GM12878 (cell line): Measurements from ENCODE around the gene MAD1L1. TPM values are rescaled to one million over a fixed set of nuclear protein-coding genes. Genes with fewer than 3 reads are reported as not detected.

Experiments
- ATAC-seq: fragments of 200-7000 bp; cut with Tn5 transposase; 3 replicates; pipeline ENCODE4 v1.9.1; 2020; ENCODE audit warnings: mild to moderate bottlenecking, moderate library complexity
- BruUV-seq: library from RNA; stranded (reverse); fragments of 400-500 nt; replicated peaks from 2 replicates; lab custom pipeline; 2021; lab: Mats Ljungman, UMichigan
- CTCF ChIA-PET: fragments of 300-600 bp; sonication (Branson Sonifier 250); formaldehyde crosslinking; extraction: SDS; loops from one replicate; lab custom pipeline; 2021; ENCODE audit warnings: inconsistent platforms; lab: Yijun Ruan, JAX
- POLR2A ChIA-PET: fragments of 350-600 bp; formaldehyde crosslinking; extraction: SDS; loops from one replicate; lab custom pipeline; 2021; ENCODE audit warnings: inconsistent platforms; lab: Charles Lee
- RAD21 ChIA-PET: fragments of 300-600 bp; sonication (Branson Sonifier 250); formaldehyde crosslinking; loops from one replicate; lab custom pipeline; 2023; ENCODE audit warnings: antibody characterized with exemption; ENCODE audit not compliant: unreplicated experiment; lab: Charles Lee
- SMC1A ChIA-PET: fragments of 300-600 bp; sonication (Branson Sonifier 250); formaldehyde crosslinking; loops from one replicate; lab custom pipeline; 2023; ENCODE audit not compliant: unreplicated experiment, uncharacterized antibody; lab: Charles Lee
- DNase-seq: peaks from one replicate; pipeline ENCODE4 v3.0.0-alpha.2; 2011; ENCODE audit warnings: low read depth, low spot score
- FAIRE-seq: peaks from 3 replicates; lab custom pipeline; 2011; peaks lifted over from hg19 to GRCh38; lab: Jason Lieb, UNC
- H2AFZ ChIP-seq: 2 replicates; pipeline ENCODE4 v1.6.0; 2011; ENCODE audit warnings: low read depth, low read length, control low read depth; ENCODE audit not compliant: control insufficient read depth
- H3K27ac ChIP-seq: 2 replicates; pipeline ENCODE4 v1.5.1; 2011; ENCODE audit warnings: control low read depth; ENCODE audit not compliant: control insufficient read depth, insufficient read depth
- H3K27me3 ChIP-seq, 2 experiments: replicated peaks in 1 of 2; 2 replicates each; pipeline versions ENCODE4 v1.6.0 to v1.6.1; 2011; ENCODE audit warnings: low read length in 1 of 2; ENCODE audit not compliant: control insufficient read depth in 2 of 2, insufficient read depth in 2 of 2
- H3K36me3 ChIP-seq, 2 experiments: 2 replicates each; pipeline ENCODE4 v1.5.1; 2011; ENCODE audit warnings: low read length in 1 of 2; ENCODE audit not compliant: control insufficient read depth in 2 of 2, insufficient read depth in 2 of 2
- H3K4me1 ChIP-seq: 2 replicates; pipeline ENCODE4 v1.6.1; 2011; ENCODE audit warnings: mild to moderate bottlenecking, low read length, moderate library complexity, mixed read lengths; ENCODE audit not compliant: control insufficient read depth, insufficient read depth
- H3K4me2 ChIP-seq: 2 replicates; pipeline ENCODE4 v1.6.0; 2011; ENCODE audit warnings: control low read depth; ENCODE audit not compliant: control insufficient read depth, insufficient read depth
- H3K4me3 ChIP-seq: fragments of 200-600 bp; sonication (generic); 2 replicates; pipeline ENCODE4 v1.5.1; 2016
- H3K79me2 ChIP-seq: 2 replicates; pipeline ENCODE4 v1.6.0; 2011; ENCODE audit warnings: low read length; ENCODE audit not compliant: control insufficient read depth, insufficient read depth
- H3K9ac ChIP-seq: 2 replicates; pipeline ENCODE4 v1.8.0; 2011; ENCODE audit warnings: low read length, control low read depth, mixed read lengths; ENCODE audit not compliant: control insufficient read depth, insufficient read depth
- H3K9me3 ChIP-seq: replicated peaks from 3 replicates; pipeline ENCODE4 v1.5.1; 2011; ENCODE audit warnings: mild to moderate bottlenecking, low read length; ENCODE audit not compliant: control insufficient read depth, insufficient read depth
- H4K20me1 ChIP-seq: 2 replicates; pipeline ENCODE4 v1.6.0; 2011; ENCODE audit not compliant: control insufficient read depth, insufficient read depth
- BMI1 ChIP-seq: fragments of 450-650 bp; IDR thresholded peaks from 2 replicates; pipeline ENCODE4 v1.6.1; 2016; ENCODE audit warnings: mild to moderate bottlenecking, moderate library complexity, borderline replicate concordance
- CBFB ChIP-seq: IDR thresholded peaks from 2 replicates; pipeline ENCODE4 v1.6.1; 2016; ENCODE audit warnings: antibody characterized with exemption, low read depth
- CHD4 ChIP-seq: fragments of 200-600 bp; sonication (generic); IDR thresholded peaks from 2 replicates; pipeline ENCODE4 v1.6.1; 2016; ENCODE audit warnings: mild to moderate bottlenecking
- IRF3 ChIP-seq: fragments of 450-650 bp; IDR thresholded peaks from 2 replicates; pipeline ENCODE4 v1.6.1; 2014; ENCODE audit warnings: mild to moderate bottlenecking
- KLF5 ChIP-seq: fragments of 450-650 bp; IDR thresholded peaks from 2 replicates; pipeline ENCODE4 v1.6.1; 2014; ENCODE audit warnings: mild to moderate bottlenecking; ENCODE audit not compliant: partially characterized antibody
- MXI1 ChIP-seq: fragments of 150-350 bp; IDR thresholded peaks from 2 replicates; pipeline ENCODE4 v1.6.1; 2011; ENCODE audit warnings: low read depth, mild to moderate bottlenecking, inconsistent platforms, low read length, improper control_type of control experiment
- NFYA ChIP-seq: IDR thresholded peaks from 2 replicates; pipeline ENCODE4 v1.6.1; 2011; ENCODE audit warnings: low read depth, mild to moderate bottlenecking, low read length, improper control_type of control experiment, borderline replicate concordance
- PBX3 ChIP-seq: IDR thresholded peaks from 2 replicates; pipeline ENCODE4 v1.6.1; 2011; ENCODE audit warnings: mild to moderate bottlenecking, low read depth, low read length, moderate library complexity; ENCODE audit not compliant: insufficient replicate concordance
- POLR2A ChIP-seq: IDR thresholded peaks from 2 replicates; pipeline ENCODE4 v1.6.1; 2011; ENCODE audit warnings: low read depth, mild to moderate bottlenecking, low read length
- RAD21 ChIP-seq: IDR thresholded peaks from 2 replicates; pipeline ENCODE4 v1.6.1; 2011; ENCODE audit warnings: mild to moderate bottlenecking, low read depth, low read length, moderate library complexity; ENCODE audit not compliant: insufficient read depth
- TCF12 ChIP-seq: IDR thresholded peaks from 2 replicates; pipeline ENCODE4 v1.6.1; 2011; ENCODE audit warnings: low read depth, mild to moderate bottlenecking, low read length
- ZNF207 ChIP-seq: fragments of 450-650 bp; IDR thresholded peaks from 2 replicates; pipeline ENCODE4 v1.6.1; 2014; ENCODE audit warnings: antibody characterized with exemption, mild to moderate bottlenecking, borderline replicate concordance
- whole genome bisulfite sequencing: methylation state at CpG from one replicate; pipeline ENCODE4 v1.1.6; 2016; ENCODE audit warnings: low lambda C conversion rate; ENCODE audit not compliant: insufficient replicate concordance, insufficient coverage; ENCODE audit errors: missing lambda C conversion rate; 5-methylcytosine and 5-hydroxymethylcytosine counted together
- in situ Hi-C: fragments of 300-500 bp; cut with MboI; formaldehyde crosslinking; loops from 9 replicates; pipeline ENCODE4 v1.14.3; 2018; ENCODE audit warnings: mixed read lengths
- intact Hi-C: fragments of 100-400 bp; cut with micrococcal nuclease; formaldehyde crosslinking; loops from one replicate; pipeline ENCODE4 v1.14.2; 2022; ENCODE audit not compliant: unreplicated experiment
- polyA plus RNA-seq, 11 experiments: library from polyadenylated mRNA; depleted of rRNA in 4 of 11; unstranded in 6 of 11; stranded (reverse) in 5 of 11; fragments of >200 nt; fragmentation: Nextera tagmentation in 4 of 11; fragmentation: Illumina TruSeq in 1 of 11; extraction: Ambion mirVana in 4 of 11; extraction: Trizol in 1 of 11; gene quantifications; 1 replicate in 1 of 11; 2 replicates in 10 of 11; pipeline versions ENCODE4 v1.2.1 to v1.2.3, GENCODE V29; 2011 to 2016; ENCODE audit warnings: inconsistent platforms in 2 of 11, missing spikeins in 2 of 11, low read depth in 1 of 11
- total RNA-seq, 4 experiments: library from RNA; depleted of rRNA in 3 of 4; stranded (reverse); fragments of >200 nt in 3 of 4; fragmentation: Illumina TruSeq in 1 of 4; extraction: Trizol in 1 of 4; gene quantifications; 2 replicates each; pipeline versions ENCODE4 v1.2.1 to v1.2.3, GENCODE V29; 2013 to 2021
- TF ChIP-seq, protein P1 (sequence below): IDR thresholded peaks from 2 replicates; pipeline ENCODE4 v1.6.1; 2011; ENCODE audit warnings: low read depth, mild to moderate bottlenecking, low read length, moderate library complexity, borderline replicate concordance; ENCODE audit errors: extremely low read depth
- TF ChIP-seq, protein P2 (sequence below), 3 experiments: IDR thresholded peaks in 2 of 3; conservative IDR thresholded peaks in 1 of 3; 2 replicates each; pipeline ENCODE4 v1.5.1; 2011; ENCODE audit warnings: low read depth in 3 of 3, low read length in 3 of 3, mild to moderate bottlenecking in 3 of 3, control low read depth in 2 of 3, moderate library complexity in 2 of 3, inconsistent platforms in 1 of 3, mixed read lengths in 1 of 3; ENCODE audit not compliant: control insufficient read depth in 2 of 3, insufficient read depth in 1 of 3; ENCODE audit errors: extremely low read depth in 1 of 3
- TF ChIP-seq, protein P3 (sequence below): fragments of 450-650 bp; conservative IDR thresholded peaks from 2 replicates; pipeline ENCODE4 v1.6.1; 2017; ENCODE audit warnings: mild to moderate bottlenecking, moderate library complexity

The MAD1L1 gene
- total and polyA plus RNA-seq, 10 of the 15 experiments (the other 5 are each of a cell fraction or from before 2014, with no cell fraction given), result 2.2 to 76.8 (median 38.3) TPM

DNA sequence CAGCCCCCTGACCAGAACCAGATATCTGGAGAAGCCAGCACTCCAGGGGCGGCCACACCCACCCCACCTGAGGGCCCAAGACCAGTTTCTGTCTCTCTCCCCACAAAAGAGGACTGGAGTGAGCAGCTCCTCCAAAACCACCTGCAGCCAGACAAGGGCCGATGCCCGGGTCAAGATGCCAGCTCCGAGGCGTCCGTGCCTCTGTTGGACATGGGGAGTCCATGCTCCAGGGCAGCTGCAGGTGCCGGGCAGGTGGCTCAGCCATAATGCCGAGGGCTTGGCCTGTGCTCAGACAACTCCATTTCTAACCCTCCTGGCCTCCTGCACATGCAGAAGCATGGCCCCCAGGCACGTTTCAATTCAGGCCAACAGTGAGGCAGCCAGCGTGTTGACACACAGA is 234.6 kb downstream of the MAD1L1 start:
- Histone ChIP-seq H4K20me1 (no peaks in the 10 kb centered on the region), H3K27ac (no peak overlapping the region), H3K27me3 (no peaks in the 10 kb centered on the region), H3K4me2 (no peak overlapping the region), H3K9ac (no peak overlapping the region), H3K36me3 (peaks cover 0 to 5% of the 10 kb centered on the region in 2 experiments; a peak in 2 of 4 replicates), H2AFZ (no peak overlapping the region), H3K9me3 (no peaks in the 10 kb centered on the region), H3K4me1 (no peaks in the 10 kb centered on the region; the same call in 1 of the 2 replicates), H3K4me3 (no peak overlapping the region), H3K79me2 (no peaks in the 10 kb centered on the region)
- ChIA-PET POLR2A (no interaction called here), SMC1A (no interaction called here), RAD21 (no interaction called here), CTCF (no interaction called here)
- FAIRE-seq (no peak), ATAC-seq (no peak), DNase-seq (no peak)
- TF ChIP-seq CBFB, result no peak
- TF ChIP-seq, protein P1, sequence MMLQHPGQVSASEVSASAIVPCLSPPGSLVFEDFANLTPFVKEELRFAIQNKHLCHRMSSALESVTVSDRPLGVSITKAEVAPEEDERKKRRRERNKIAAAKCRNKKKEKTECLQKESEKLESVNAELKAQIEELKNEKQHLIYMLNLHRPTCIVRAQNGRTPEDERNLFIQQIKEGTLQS, result no peak
- no peak for TF ChIP-seq KLF5
- TF ChIP-seq, protein P2, sequence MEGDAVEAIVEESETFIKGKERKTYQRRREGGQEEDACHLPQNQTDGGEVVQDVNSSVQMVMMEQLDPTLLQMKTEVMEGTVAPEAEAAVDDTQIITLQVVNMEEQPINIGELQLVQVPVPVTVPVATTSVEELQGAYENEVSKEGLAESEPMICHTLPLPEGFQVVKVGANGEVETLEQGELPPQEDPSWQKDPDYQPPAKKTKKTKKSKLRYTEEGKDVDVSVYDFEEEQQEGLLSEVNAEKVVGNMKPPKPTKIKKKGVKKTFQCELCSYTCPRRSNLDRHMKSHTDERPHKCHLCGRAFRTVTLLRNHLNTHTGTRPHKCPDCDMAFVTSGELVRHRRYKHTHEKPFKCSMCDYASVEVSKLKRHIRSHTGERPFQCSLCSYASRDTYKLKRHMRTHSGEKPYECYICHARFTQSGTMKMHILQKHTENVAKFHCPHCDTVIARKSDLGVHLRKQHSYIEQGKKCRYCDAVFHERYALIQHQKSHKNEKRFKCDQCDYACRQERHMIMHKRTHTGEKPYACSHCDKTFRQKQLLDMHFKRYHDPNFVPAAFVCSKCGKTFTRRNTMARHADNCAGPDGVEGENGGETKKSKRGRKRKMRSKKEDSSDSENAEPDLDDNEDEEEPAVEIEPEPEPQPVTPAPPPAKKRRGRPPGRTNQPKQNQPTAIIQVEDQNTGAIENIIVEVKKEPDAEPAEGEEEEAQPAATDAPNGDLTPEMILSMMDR (IDR thresholded peaks at IDR 0.05 in 2 of 3, conservative IDR thresholded peaks at IDR 0.05 in 1 of 3; ENCODE audit: control insufficient read depth in 2 of 3, extremely low read depth in 1 of 3, insufficient read depth in 1 of 3, low read depth in 3 of 3, low read length in 3 of 3), result no peak
- no peak for TF ChIP-seq PBX3
- no peak for TF ChIP-seq NFYA
- TF ChIP-seq POLR2A, result no peak
- TF ChIP-seq IRF3, result no peak
- TF ChIP-seq RAD21, result no peak
- no peak for TF ChIP-seq ZNF207
- no peak for TF ChIP-seq CHD4
- no peak for TF ChIP-seq MXI1
- no peak for TF ChIP-seq BMI1
- TF ChIP-seq, protein P3, sequence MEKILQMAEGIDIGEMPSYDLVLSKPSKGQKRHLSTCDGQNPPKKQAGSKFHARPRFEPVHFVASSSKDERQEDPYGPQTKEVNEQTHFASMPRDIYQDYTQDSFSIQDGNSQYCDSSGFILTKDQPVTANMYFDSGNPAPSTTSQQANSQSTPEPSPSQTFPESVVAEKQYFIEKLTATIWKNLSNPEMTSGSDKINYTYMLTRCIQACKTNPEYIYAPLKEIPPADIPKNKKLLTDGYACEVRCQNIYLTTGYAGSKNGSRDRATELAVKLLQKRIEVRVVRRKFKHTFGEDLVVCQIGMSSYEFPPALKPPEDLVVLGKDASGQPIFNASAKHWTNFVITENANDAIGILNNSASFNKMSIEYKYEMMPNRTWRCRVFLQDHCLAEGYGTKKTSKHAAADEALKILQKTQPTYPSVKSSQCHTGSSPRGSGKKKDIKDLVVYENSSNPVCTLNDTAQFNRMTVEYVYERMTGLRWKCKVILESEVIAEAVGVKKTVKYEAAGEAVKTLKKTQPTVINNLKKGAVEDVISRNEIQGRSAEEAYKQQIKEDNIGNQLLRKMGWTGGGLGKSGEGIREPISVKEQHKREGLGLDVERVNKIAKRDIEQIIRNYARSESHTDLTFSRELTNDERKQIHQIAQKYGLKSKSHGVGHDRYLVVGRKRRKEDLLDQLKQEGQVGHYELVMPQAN, result no peak
- no peak for TF ChIP-seq TCF12
- in situ Hi-C loops (no loop called here), intact Hi-C loops (no loop called here)
- BruUV-seq, result no TSS peak
- 89% methylated on average over 7 of the region's 10 CpGs for WGBS
